HG03520 (cell line): Measurements from ENCODE around the gene CREB3L1.
"Not testable (repeated sequence)": the region's sequence is repeated elsewhere in the genome, so short reads cannot be mapped to it uniquely, and the experiment has no call there.

ENCODE experiments used
- ATAC-seq: cut with Tn5 transposase; IDR thresholded peaks from one replicate; pipeline ENCODE4 v1.9.1; 2021; ENCODE audit warnings: mild to moderate bottlenecking, moderate library complexity; ENCODE audit not compliant: unreplicated experiment

The CREB3L1 gene

GRCh38 chr11:46295312-46296058 lies 18.0 kb downstream of the CREB3L1 start:
- ATAC-seq = no peak

GRCh38 chr11:46296059-46296527 lies 18.6 kb downstream of the CREB3L1 start:
- ATAC-seq = no peak

GRCh38 chr11:46296528-46297448 lies 19.3 kb downstream of the CREB3L1 start:
- ATAC-seq = no peak

- no peak for ATAC-seq
These were observed 21.4 kb downstream of the CREB3L1 start for GRCh38 chr11:46298699-46299433.

GRCh38 chr11:46299451-46299961 lies 22.0 kb downstream of the CREB3L1 start:
- no peak for ATAC-seq

GRCh38 chr11:46300270-46300669 lies 22.8 kb downstream of the CREB3L1 start:
- ATAC-seq = no peak

GRCh38 chr11:46302866-46303265 lies 25.4 kb downstream of the CREB3L1 start:
- no peak for ATAC-seq

GRCh38 chr11:46304036-46304435 lies 26.6 kb downstream of the CREB3L1 start:
- ATAC-seq = not testable (repeated sequence)

GRCh38 chr11:46304605-46305179 lies 27.2 kb downstream of the CREB3L1 start:
- ATAC-seq = no peak

- no peak for ATAC-seq
These were observed 27.8 kb downstream of the CREB3L1 start for GRCh38 chr11:46305295-46305694.

GRCh38 chr11:46306296-46306853 lies 28.9 kb downstream of the CREB3L1 start:
- ATAC-seq = no peak

- ATAC-seq = no peak
These were observed 29.9 kb downstream of the CREB3L1 start for GRCh38 chr11:46307369-46307768.

- no peak for ATAC-seq
These were observed 30.4 kb downstream of the CREB3L1 start for GRCh38 chr11:46307785-46308341.

- ATAC-seq = peak; percentile 58
These were observed 31.4 kb downstream of the CREB3L1 start for GRCh38 chr11:46308631-46309419.

GRCh38 chr11:46309814-46310259 lies 32.4 kb downstream of the CREB3L1 start:
- ATAC-seq = no peak

- ATAC-seq = no peak
These were observed 37.7 kb downstream of the CREB3L1 start for GRCh38 chr11:46315033-46315738.

- no peak for ATAC-seq
These were observed 38.5 kb downstream of the CREB3L1 start for GRCh38 chr11:46315783-46316563.

GRCh38 chr11:46319074-46319453 lies 41.6 kb downstream of the CREB3L1 start:
- no peak for ATAC-seq
